HG03460 (cell line): ENCODE data around the gene PIP5KL1.

ENCODE experiments used
- ATAC-seq: cut with Tn5 transposase; IDR thresholded peaks from one replicate; pipeline ENCODE4 v1.9.1; 2021; ENCODE audit not compliant: unreplicated experiment

The PIP5KL1 gene

GRCh38 chr9:127916720-127917581, 13.6 kb downstream of the PIP5KL1 start, which contains the start of gene ST6GALNAC4:
Gene ST6GALNAC4, minus strand, starts transcription at chr9:127917041. Its CDS starts 622 bp downstream, at chr9:127916419.
- peak; percentile 61 for ATAC-seq

GRCh38 chr9:127915801-127916719, 14.5 kb downstream of the PIP5KL1 start:
- ATAC-seq: peak; percentile 29

- no peak for ATAC-seq
Observed at GRCh38 chr9:127915325-127915752, 15.2 kb downstream of the PIP5KL1 start.

GRCh38 chr9:127913682-127914081, 16.9 kb downstream of the PIP5KL1 start:
- no peak for ATAC-seq

- no peak for ATAC-seq
Observed at GRCh38 chr9:127912882-127913281, 17.7 kb downstream of the PIP5KL1 start.

GRCh38 chr9:127912296-127912695, 18.3 kb downstream of the PIP5KL1 start:
- no peak for ATAC-seq

- no peak for ATAC-seq
Observed at GRCh38 chr9:127910613-127911205, 19.9 kb downstream of the PIP5KL1 start.

- no peak for ATAC-seq
Observed at GRCh38 chr9:127909839-127910273, 20.7 kb downstream of the PIP5KL1 start.

GRCh38 chr9:127908660-127908926, 22.0 kb downstream of the PIP5KL1 start:
- no peak for ATAC-seq

GRCh38 chr9:127907867-127908659, 22.5 kb downstream of the PIP5KL1 start:
- ATAC-seq: no peak

- ATAC-seq: no peak
Observed at GRCh38 chr9:127905788-127906191, 24.8 kb downstream of the PIP5KL1 start.

- no peak for ATAC-seq
Observed at GRCh38 chr9:127905004-127905728, 25.4 kb downstream of the PIP5KL1 start.

GRCh38 chr9:127904561-127905003, 26.0 kb downstream of the PIP5KL1 start:
- no peak for ATAC-seq

GRCh38 chr9:127903557-127904475, 26.8 kb downstream of the PIP5KL1 start:
- ATAC-seq: peak; percentile 33

- peak; percentile 46 for ATAC-seq
Observed at GRCh38 chr9:127899128-127899943, 31.2 kb downstream of the PIP5KL1 start, which contains the start of gene ST6GALNAC6. Gene ST6GALNAC6, minus strand, starts transcription at chr9:127899603. Its CDS starts 1,622 bp downstream, at chr9:127897981.

- no peak for ATAC-seq
Observed at GRCh38 chr9:127898433-127899127, 32.0 kb downstream of the PIP5KL1 start.

GRCh38 chr9:127897193-127897692, 33.3 kb downstream of the PIP5KL1 start:
- no peak for ATAC-seq
